Psoas muscle (tissue), 8 donors: Measurements from ENCODE around the gene RBSN. TPM values are rescaled to one million over a fixed set of nuclear protein-coding genes. Genes with fewer than 3 reads are reported as not detected.

Source experiments
- ATAC-seq, 4 donors: fragments of 200-7000 bp; cut with Tn5 transposase; one replicate each; pipeline ENCODE4 v1.9.1; 2020; ENCODE audit warnings: moderate library complexity in 3 of 4, mild to moderate bottlenecking in 2 of 4
- DNase-seq, 2 donors: peaks; one replicate each; pipeline ENCODE4 v3.0.0-alpha.2; 2020
- H3K27ac ChIP-seq: fragments of 200-600 bp; one replicate; pipeline ENCODE4 v1.8.0; 2022
- H3K27me3 ChIP-seq, 3 donors: fragments of 200-600 bp in 1 of 3; one replicate each; pipeline versions ENCODE4 v1.6.1 to v1.8.0; 2013 to 2022; ENCODE audit warnings: low read length in 2 of 3, mild to moderate bottlenecking in 2 of 3, moderate library complexity in 1 of 3; ENCODE audit not compliant: insufficient read depth in 3 of 3
- H3K36me3 ChIP-seq, 2 donors: fragments of 200-600 bp in 1 of 2; one replicate each; pipeline versions ENCODE4 v1.6.1 to v1.8.0; 2013 to 2022; ENCODE audit warnings: low read depth in 1 of 2, mild to moderate bottlenecking in 1 of 2, moderate library complexity in 1 of 2; ENCODE audit not compliant: insufficient read depth in 1 of 2
- H3K4me1 ChIP-seq: fragments of 200-600 bp; one replicate; pipeline ENCODE4 v1.8.0; 2022
- H3K4me3 ChIP-seq: fragments of 200-600 bp; one replicate; pipeline ENCODE4 v1.8.0; 2022; ENCODE audit warnings: mild to moderate bottlenecking
- H3K9me3 ChIP-seq: fragments of 200-600 bp; one replicate; pipeline ENCODE4 v1.8.0; 2022
- WGBS, 3 donors: extraction: QIAGEN DNeasy Blood & Tissue Kit; methylation state at CpG; one replicate each; pipeline versions ENCODE4 v1.1.6 to v1.1.7; 2013; 5-methylcytosine and 5-hydroxymethylcytosine counted together
- intact Hi-C, 2 donors: fragments of 100-400 bp; cut with DNase I; formaldehyde crosslinking; loops; one replicate each; pipeline versions ENCODE4 v1.11.0 to v1.14.2; 2022
- polyA plus RNA-seq, 3 donors: library from polyadenylated mRNA; stranded (reverse); fragments of 200-250 nt; gene quantifications; one replicate each; pipeline ENCODE4 v1.2.3, GENCODE V29; 2013
- total RNA-seq, 4 donors: library from RNA; stranded (reverse); fragmentation: NEBNext Ultra II Directional in 2 of 4; extraction: Animal tissue kit (Norgen Biotek cat#: 25700) in 2 of 4; gene quantifications; one replicate each; pipeline versions ENCODE4 v1.2.1 to v1.2.4, GENCODE V29; 2021 to 2023
- TF ChIP-seq, protein P1 (sequence below): fragments of 200-600 bp; IDR thresholded peaks from one replicate; pipeline ENCODE4 v1.8.0; 2022; ENCODE audit warnings: antibody characterized with exemption
- donor health status: healthy with polysubstance abuse.
- donor health status: DM: no; HTN: no; CAD: no; lungs with moderate emphysema.
- donor health status: Bipolar disorder and iron deficiency.
- donor health status: healthy.
- donor health status: DM: yes; HTN: yes; CAD: no.
- donor health status: DM: no; HTN: no; CAD: no.
- donor health status: DM: no; HTN: no; CAD: no.
- donor health status: DM: yes; HTN: yes; CAD: no.

RBSN gene
- total and polyA plus RNA-seq, 7 donors: 7.7 to 26.3 (median 21.3) TPM

DNA sequence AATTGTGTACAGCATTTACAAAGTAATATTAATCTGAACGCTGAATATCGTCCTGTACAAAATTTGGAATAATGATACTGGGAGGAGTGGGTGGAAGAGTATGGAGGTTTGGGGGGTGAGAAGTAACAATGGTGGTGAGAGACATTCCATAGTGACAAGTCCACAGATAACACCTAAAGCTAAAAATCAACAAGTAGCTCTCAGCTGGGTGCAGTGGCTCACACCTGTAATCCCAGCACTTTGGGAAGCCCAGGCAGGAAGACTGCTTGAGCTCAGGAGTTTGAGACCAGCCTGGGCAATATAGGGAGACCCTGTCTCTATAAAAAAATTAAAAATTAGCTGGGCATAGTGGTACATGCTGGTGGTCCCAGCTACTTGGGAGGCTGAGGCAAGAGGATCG lies 38.9 kb downstream of the RBSN start:
- intact Hi-C loops: no loop called here
- WGBS, 3 donors: 92 to 97% (median 97%) methylated on average over 3 of the region's 3 CpGs
- Histone ChIP-seq H3K9me3 (no peaks in the 10 kb centered on the region), H3K4me3 (no peak overlapping the region), H3K27me3 (no peaks in the 10 kb centered on the region), H3K27ac (no peak overlapping the region), H3K4me1 (peaks cover 13% of the 10 kb centered on the region), H3K36me3 (peaks cover 3 to 47% of the 10 kb centered on the region in 2 donors)
- DNase-seq: no peak
- TF ChIP-seq, protein P1, sequence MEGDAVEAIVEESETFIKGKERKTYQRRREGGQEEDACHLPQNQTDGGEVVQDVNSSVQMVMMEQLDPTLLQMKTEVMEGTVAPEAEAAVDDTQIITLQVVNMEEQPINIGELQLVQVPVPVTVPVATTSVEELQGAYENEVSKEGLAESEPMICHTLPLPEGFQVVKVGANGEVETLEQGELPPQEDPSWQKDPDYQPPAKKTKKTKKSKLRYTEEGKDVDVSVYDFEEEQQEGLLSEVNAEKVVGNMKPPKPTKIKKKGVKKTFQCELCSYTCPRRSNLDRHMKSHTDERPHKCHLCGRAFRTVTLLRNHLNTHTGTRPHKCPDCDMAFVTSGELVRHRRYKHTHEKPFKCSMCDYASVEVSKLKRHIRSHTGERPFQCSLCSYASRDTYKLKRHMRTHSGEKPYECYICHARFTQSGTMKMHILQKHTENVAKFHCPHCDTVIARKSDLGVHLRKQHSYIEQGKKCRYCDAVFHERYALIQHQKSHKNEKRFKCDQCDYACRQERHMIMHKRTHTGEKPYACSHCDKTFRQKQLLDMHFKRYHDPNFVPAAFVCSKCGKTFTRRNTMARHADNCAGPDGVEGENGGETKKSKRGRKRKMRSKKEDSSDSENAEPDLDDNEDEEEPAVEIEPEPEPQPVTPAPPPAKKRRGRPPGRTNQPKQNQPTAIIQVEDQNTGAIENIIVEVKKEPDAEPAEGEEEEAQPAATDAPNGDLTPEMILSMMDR: no peak
- ATAC-seq: no peak

DNA sequence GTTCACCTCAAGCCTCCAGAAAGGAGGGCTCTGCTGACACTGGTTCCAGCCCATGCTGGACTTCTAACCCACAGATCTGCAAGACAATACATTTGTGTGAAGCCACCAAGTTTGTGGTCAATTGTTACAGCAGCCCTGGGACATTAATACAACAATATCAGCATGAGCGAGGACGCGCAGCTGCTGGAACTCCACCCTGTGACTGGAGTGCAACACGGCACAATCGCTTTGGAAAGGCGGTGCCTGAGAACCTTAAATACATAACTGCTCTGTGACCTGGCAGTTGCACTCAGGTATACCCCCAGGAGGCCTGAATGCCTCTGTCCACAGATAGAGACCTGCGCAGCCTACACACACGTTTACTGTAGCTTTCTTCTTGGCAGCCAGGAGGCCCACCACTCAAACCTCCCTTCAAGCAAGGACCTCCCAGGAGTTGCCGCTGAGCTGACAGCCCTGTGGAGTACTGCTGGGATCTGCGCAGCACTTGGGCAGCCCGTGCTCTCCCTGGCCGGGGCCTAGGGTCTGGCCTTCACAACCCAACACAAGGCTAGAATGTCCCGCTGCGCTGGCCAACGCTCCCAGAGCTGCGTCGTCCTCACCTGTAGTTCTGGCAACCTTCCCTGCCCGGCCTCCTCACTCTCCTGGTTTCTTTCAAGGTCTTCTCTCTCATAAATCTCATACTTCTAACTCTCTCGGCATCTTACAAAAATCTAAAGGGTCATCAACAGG lies 42.1 kb downstream of the RBSN start:
- H3K4me1 ChIP-seq: no peaks in the 10 kb centered on the region
- H3K9me3 ChIP-seq: no peaks in the 10 kb centered on the region
- no peak overlapping the region for H3K4me3 ChIP-seq
- TF ChIP-seq, protein P1: no peak
- intact Hi-C loops: loop anchor here in 1 of 2 donors (10.0 kb wide), 2 partner anchors 132 to 402 kb away; partner anchors contain the start of gene CCDC174
- DNase-seq: no peak
- H3K36me3 ChIP-seq: peaks cover 11 to 63% of the 10 kb centered on the region in 2 donors
- ATAC-seq: no peak
- WGBS, 3 donors: 84 to 93% (median 91%) methylated on average over 19 of the region's 19 CpGs
- H3K27ac ChIP-seq: no peak overlapping the region
- H3K27me3 ChIP-seq: no peaks in the 10 kb centered on the region

GRCh38 chr3:15055019-15055557 lies 43.9 kb downstream of the RBSN start:
- H3K27ac ChIP-seq: no peak overlapping the region
- no peaks in the 10 kb centered on the region for H3K4me1 ChIP-seq
- intact Hi-C loops: loop anchor here in 1 of 2 donors (10.0 kb wide), 2 partner anchors 130 to 400 kb away; partner anchors contain the start of gene CCDC174
- ATAC-seq (no peak), DNase-seq (no peak)
- H3K27me3 ChIP-seq: no peaks in the 10 kb centered on the region
- TF ChIP-seq, protein P1: no peak
- no peaks in the 10 kb centered on the region for H3K9me3 ChIP-seq
- peaks cover 13 to 80% of the 10 kb centered on the region in 2 donors for H3K36me3 ChIP-seq
- no peak overlapping the region for H3K4me3 ChIP-seq
- 91 to 97% (median 94%) methylated on average over 8 of the region's 8 CpGs for WGBS, 3 donors

- H3K4me1 ChIP-seq: no peaks in the 10 kb centered on the region
- peaks cover 20 to 80% of the 10 kb centered on the region in 2 donors for H3K36me3 ChIP-seq
- DNase-seq (no peak), ATAC-seq (no peak)
- H3K27me3 ChIP-seq: no peaks in the 10 kb centered on the region
- H3K27ac ChIP-seq: no peak overlapping the region
- intact Hi-C loops: loop anchor here in 1 of 2 donors (5.0 to 10.0 kb wide), 3 partner anchors 106 to 399 kb away; partner anchors contain the start of genes CCDC174 and NR2C2
- TF ChIP-seq, protein P1: no peak
- no peaks in the 10 kb centered on the region for H3K9me3 ChIP-seq
- no peak overlapping the region for H3K4me3 ChIP-seq
- WGBS, 3 donors: 96 to 98% (median 97%) methylated on average over 4 of the region's 4 CpGs
Observed at GRCh38 chr3:15053541-15053940, 45.4 kb downstream of the RBSN start.
